NCI-H1417 (cell line): ENCODE results near the gene SLC35D2.

Experiments used
- DNase-seq, 3 experiments: peaks; one replicate each; lab custom pipeline; 2025; lab: John Stamatoyannopoulos, UW

SLC35D2 gene

DNA sequence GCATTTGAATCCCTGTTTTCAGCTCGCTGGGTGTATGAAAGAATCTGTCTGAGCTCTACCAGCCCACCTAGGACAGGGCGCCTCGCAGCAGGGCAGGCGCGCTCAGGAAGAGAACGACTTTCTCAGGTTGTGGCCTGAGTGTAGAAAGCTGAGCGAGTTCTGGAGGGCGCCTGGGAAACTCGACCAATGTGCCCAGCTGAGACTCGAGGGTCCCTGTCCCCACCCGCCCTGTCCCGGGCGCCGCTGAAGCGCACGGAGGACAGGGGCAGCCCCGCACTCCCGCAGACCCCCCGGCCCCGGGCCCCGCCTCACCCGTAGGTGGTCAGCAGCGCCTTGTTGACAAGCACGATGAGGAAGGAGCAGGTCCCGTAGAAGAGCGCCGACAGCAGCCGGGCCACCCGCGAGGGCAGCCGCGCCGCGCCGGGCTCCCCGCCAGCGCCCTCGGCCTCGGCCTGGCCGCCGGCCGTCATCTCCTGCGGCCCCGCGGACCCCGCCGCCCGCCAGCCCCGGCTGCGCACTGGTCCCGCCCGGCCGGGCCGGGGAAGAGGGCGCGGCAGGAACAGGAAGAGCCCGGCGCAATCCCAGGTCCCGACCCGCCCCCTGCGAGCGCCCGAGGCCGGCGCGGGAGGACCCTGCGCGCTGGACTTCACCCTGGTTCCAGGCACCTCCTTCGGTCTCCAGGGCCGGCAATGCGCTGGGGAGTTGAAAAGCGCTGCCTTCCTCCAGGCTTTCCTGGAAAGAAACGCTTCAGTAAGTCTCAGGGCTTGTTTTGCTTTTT, at the start of gene SLC35D2:
SLC35D2 (minus strand) TSS at position 547 of the 778 bp plus-strand sequence; CDS start at position 470, 77 bp downstream.
- DNase-seq: no peak

GRCh38 chr9:96430377-96430776, 46.9 kb upstream of the SLC35D2 start:
- no peak for DNase-seq

GRCh38 chr9:96429732-96430131, 46.2 kb upstream of the SLC35D2 start:
- no peak for DNase-seq

DNA sequence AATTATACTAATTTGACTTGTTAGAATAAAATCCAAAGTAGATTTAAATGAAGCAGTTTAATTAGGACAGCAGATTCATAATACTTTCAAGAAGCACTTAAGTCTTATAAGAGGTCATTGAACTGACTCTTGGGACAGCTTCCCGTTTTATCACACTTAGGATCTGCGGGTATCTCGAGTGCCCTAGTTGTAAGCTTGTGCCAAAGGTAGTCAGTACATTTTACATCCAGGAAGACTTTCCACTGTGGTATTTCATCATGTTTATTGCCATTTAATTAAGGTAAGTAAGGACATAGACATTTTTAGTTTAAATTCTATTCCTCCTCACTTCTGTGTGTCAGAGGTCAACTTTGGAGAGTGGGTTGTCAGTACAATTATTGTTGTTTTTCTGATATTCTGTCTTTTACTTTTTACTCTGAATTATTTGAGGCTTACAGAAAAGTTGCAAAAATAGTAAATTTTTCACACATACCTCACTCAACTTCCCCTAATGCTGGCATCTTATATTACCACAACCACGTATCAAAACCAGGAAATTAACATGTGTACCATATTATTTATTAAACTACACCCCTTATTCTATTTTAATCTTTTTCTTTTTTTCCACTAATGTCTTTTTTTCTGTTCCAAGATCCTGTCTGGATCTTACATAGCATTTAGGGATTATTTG, 42.1 kb upstream of the SLC35D2 start:
- no peak for DNase-seq

- no peak for DNase-seq
Observed at GRCh38 chr9:96423985-96424336, 40.5 kb upstream of the SLC35D2 start.

DNA sequence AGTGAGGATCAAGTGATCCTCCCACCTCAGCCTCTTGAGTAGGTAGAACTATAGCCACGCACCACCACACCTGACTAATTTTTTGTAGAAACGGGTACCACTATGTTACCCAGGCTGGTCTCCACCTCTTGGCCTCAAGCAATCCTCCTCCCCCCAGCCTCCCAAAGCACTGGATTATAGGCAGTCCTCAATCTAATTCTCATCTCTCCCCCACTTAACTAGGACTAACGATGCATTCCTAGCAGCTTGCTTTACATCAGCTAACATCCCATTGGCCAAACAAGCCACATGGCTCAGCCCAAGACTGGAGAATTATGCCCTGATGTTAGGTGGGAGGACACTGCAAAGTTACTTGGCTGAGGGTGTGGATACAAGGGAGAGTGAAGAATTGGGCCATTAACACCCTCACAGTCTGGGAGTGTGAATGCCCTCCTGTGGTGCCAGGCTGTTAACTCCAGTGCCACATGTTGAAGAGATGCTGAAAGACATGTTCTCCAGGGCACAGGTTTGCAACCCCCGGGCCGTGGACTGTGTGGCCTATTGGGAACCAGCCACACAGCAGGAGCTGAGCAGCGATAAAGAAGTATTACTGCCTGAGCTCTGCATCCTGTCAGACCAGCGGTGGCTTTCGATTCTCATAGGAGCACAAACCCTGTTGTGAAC, 39.9 kb upstream of the SLC35D2 start:
- DNase-seq: peak in 1 of 3 experiments; percentile 16

DNA sequence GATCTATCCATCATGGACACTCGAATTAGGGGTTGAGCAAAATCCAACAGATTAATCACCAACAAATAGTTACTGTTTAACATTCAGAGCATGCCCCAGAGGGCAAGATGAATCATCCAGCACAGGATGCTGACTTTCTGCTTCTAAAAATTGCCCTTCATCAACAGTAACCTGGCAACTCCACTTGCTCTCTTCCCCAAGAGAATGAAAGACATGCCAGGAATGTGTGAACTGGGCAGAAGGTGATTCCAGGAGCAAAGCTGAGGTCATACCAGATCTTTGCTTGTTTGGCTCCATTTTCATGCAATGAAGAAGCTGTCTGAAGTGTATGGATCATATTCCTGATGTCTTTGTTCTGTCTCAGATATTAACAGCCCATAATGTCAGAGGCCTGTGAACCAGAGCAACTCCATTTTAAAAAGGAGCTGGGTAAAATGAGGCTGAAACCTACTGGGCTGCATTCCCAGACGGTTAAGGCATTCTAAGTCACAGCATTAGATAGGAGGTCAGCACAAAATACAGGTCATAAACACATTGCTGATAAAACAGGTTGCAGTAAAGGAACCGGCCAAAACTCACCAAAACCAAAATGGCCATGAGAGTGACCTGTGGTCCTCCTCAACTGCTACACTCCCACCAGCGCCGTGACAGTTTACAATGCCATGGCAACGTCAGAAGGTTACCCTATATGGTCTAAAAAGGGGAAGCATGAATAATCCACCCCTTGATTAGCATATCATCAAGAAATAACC, 37.1 kb upstream of the SLC35D2 start:
- DNase-seq: peak in 2 of 3 experiments; percentile 41 to 74

GRCh38 chr9:96419691-96419969, 36.1 kb upstream of the SLC35D2 start:
- no peak for DNase-seq

DNA sequence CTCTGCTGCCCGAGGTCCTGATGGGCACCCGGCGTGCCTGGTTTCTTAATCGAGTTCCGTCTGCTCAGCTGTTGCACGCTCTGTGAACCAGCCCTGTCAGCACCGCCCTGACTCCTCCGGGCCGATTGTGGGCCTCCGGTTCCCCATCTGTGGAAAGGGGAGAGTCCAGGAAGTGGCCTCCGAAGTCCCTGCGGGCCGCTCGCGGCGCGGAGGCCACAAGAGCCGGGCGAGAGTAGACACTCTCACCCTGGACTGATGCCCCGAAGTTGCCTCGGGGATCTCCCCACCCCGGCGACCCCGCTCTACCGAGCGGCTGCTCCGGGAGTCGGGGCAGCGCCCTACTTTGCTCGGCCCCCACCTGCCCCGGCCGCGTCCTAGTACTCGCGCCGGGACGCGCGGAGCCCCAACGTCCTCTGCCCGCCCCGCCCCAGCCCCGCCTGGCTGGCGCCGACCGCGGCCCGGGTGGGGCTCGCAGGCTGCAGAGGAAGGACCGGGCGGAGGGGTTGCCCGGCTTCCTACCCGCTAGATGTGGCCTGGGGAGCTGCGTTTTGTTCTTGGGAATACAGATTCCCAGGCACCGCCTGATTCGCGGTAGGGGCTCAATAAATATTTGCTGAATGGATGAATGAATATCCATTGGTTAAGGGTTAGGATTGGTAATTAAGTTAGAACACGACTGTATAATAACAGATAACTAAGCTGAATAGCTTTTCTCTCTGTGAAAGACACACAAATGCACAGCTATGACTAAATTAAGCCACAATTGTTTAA, 35.6 kb upstream of the SLC35D2 start:
- DNase-seq: peak; percentile 64 to 97 (median 95)

DNA sequence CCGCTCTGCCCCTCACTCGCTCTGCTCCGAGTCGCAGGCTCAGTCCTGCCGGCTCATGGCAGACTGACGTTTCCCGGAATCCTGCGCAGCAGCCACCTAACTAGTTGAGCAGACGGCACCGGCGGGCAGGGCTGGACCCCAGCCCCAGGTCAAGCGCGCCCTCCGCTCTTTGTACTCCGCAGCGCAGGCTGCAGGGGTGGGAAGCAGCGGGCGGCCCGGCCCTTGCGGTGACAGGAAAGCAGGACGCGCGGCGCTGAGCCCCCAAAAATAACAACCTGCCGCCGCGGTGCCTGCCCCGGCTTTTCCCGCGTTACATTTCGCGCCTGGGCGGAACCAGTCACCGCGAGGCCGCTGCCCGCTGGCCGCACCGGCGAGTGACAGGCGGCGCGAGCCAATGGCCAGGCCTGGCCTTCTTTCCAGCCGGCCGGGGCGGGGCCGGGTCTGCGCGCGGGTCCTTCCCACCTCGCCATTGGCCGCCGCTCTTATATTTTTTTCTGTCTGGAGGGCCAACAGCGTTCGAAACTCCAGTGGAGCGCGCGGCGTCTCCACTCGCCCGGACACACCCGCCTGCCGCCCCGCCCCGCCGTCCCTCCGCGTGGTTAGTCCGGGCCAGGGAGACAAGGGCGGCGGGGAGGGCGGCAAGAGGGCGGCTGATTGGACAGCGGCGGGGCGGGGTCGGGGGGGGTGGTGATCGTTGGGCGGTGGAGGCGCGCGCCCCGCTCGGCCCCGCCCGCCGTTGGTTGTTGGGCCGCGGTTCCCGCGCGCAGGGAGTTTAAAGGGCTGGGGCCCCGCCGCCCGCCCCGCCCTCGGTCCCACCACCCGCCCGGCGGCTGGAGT, 34.8 kb upstream of the SLC35D2 start, which contains the start of gene ZNF367:
ZNF367 (minus strand) TSS at position 288 of the 837 bp plus-strand sequence. CDS start 338 bp downstream, outside the sequence.
- peak; percentile 90 to 100 (median 99) for DNase-seq

- DNase-seq: peak in 1 of 3 experiments; percentile 70
Observed at GRCh38 chr9:96417661-96418082, 34.2 kb upstream of the SLC35D2 start.

DNA sequence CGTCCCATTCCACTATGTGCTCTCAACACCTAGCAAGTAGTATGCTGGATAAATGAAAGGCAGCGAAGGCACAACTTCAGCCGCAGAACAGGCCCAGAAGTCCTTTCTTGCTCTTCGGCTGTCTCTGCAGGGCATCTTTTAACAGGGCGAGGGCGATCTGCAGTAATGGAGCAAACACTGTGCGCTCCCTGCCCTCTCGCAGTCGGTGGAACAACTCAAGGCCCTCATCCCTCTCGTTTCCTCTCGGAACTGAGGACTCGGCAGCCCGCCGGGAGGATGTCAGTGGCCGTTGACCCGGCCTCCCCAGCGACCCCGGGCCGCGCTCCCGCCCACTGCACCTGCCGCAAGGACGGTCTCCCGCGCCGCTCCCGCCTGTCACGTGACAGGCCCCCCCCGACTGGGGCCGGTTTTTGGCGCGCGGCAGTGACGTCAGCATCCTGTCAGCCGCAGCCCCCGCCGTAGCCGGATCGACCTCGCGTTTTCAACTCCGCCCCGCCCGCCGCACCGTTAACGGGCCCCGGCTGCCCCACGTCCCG, 33.6 kb upstream of the SLC35D2 start:
- peak; percentile 71 to 95 (median 94) for DNase-seq

- DNase-seq: peak; percentile 7 to 72 (median 40)
Observed at GRCh38 chr9:96413302-96414221, 30.1 kb upstream of the SLC35D2 start.

DNA sequence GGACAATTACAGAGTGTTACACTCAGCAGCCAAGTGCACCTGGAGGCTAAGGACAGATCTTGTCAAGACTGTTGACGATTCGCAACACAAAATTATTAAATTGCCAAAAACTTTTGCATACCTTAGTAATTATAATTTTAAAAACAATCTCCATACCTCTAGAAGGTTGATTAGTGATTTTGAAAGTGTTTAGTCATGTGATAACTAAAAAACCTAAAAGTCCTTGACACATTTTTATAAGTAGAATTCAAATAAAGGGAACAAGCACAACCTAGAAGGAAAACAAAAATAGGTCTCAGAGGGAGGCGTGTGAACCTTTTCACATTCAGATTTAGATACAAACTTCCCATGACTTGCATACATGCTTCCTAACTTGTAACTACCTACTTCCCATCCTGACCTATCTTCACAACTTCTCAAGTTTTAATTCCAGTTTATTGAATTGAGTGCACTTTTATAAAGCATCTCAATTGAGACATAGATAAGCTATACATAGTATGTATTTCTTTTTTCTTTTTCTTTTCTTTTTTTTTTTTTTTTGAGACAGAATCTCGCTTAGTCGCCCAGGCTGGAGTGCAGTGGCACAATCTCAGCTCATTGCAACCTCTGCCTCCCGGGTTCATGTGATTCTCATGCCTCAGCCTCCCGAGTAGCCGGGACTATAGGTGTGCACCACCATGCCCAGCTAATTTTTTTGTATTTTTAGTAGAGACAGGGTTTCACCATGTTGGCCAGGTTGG, 28.8 kb upstream of the SLC35D2 start:
- DNase-seq: no peak

DNA sequence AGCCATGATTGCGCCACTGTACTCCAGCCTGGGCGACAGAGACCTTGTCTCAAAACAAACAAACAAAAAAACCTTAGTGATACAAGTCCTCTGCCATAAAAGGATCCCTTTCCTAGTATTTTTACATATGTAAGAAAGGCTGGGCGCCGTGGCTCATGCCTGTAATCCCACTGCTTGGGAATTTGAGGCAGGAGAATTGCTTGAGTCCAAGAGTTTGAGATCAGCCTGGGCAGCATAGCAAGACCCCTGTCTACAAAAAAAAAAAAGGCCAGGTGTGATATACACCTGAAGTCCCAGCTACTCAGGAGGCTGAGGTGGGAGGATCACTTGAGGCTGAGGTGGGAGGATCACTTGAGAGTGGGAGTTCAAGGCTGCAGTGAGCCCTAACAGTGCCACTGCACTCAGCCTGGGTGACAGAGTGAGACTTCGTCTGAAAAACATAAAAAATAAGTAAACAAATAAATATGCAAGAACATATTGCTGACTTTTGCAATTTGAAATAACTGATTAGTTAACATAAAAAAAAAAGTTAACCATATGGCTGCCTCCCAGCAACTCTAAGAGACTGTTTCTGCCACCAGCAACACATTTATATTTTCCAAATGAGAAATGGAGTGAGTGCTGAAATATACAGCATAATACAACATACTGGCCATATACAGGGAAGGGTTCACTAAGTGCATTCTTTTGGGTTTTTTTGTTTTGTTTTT, 27.8 kb upstream of the SLC35D2 start:
- no peak for DNase-seq

GRCh38 chr9:96408409-96409280, 25.1 kb upstream of the SLC35D2 start:
- no peak for DNase-seq
